OCI-LY7 (cell line): Measurements from ENCODE around the gene DNAJC5G. TPM values are rescaled to one million over a fixed set of nuclear protein-coding genes. Genes with fewer than 3 reads are reported as not detected.

Experiments
- BruUV-seq: library from RNA; stranded (reverse); fragments of 400-500 nt; replicated peaks from 2 replicates; lab custom pipeline; 2021; lab: Mats Ljungman, UMichigan
- CTCF ChIA-PET: fragments of 300-600 bp; sonication (Branson Sonifier 250); formaldehyde crosslinking; loops from one replicate; lab custom pipeline; 2022; ENCODE audit warnings: antibody characterized with exemption; ENCODE audit not compliant: unreplicated experiment; lab: Charles Lee
- POLR2A ChIA-PET: fragments of 300-600 bp; sonication (Branson Sonifier 250); formaldehyde crosslinking; loops from one replicate; lab custom pipeline; 2022; ENCODE audit warnings: antibody characterized with exemption; lab: Charles Lee
- DNase-seq: peaks from one replicate; pipeline ENCODE4 v3.0.0-alpha.2; 2015; ENCODE audit warnings: low spot score
- H2AFZ ChIP-seq: fragments of 200-600 bp; sonication (generic), shearing (Covaris generic); 2 replicates; pipeline ENCODE4 v1.6.1; 2014; ENCODE audit warnings: mild to moderate bottlenecking, antibody characterized with exemption, low read length, moderate library complexity
- H3K27ac ChIP-seq: fragments of 200-600 bp; sonication (generic); 2 replicates; pipeline ENCODE4 v1.5.1; 2014; ENCODE audit warnings: mixed run types, low read depth, mild to moderate bottlenecking, moderate library complexity, low read length, inconsistent platforms; ENCODE audit not compliant: poor library complexity, severe bottlenecking
- H3K36me3 ChIP-seq: fragments of 200-600 bp; sonication (generic); 2 replicates; pipeline ENCODE4 v1.6.1; 2014; ENCODE audit warnings: mild to moderate bottlenecking, antibody characterized with exemption, low read length, moderate library complexity, mixed read lengths; ENCODE audit not compliant: insufficient read depth
- H3K4me1 ChIP-seq: fragments of 200-600 bp; sonication (generic); 2 replicates; pipeline ENCODE4 v1.5.1; 2014; ENCODE audit warnings: mild to moderate bottlenecking, low read length; ENCODE audit not compliant: insufficient read depth, poor library complexity, severe bottlenecking
- H3K4me2 ChIP-seq: fragments of 200-600 bp; sonication (generic); 2 replicates; pipeline ENCODE4 v1.6.1; 2014; ENCODE audit warnings: mild to moderate bottlenecking, low read length
- H3K4me3 ChIP-seq: fragments of 200-600 bp; sonication (generic); 2 replicates; pipeline ENCODE4 v1.5.1; 2014; ENCODE audit warnings: mild to moderate bottlenecking, low read depth, low read length; ENCODE audit not compliant: poor library complexity, severe bottlenecking
- H3K79me2 ChIP-seq: fragments of 200-600 bp; sonication (generic); 2 replicates; pipeline ENCODE4 v1.6.1; 2016; ENCODE audit warnings: low read depth, mild to moderate bottlenecking, low read length, moderate library complexity, mixed read lengths; ENCODE audit not compliant: insufficient read depth
- H3K9me2 ChIP-seq: fragments of 200-600 bp; sonication (generic); 2 replicates; pipeline ENCODE4 v1.6.1; 2016; ENCODE audit warnings: mild to moderate bottlenecking, low read length, mixed read lengths; ENCODE audit not compliant: insufficient read depth
- H3K9me3 ChIP-seq: fragments of 200-600 bp; sonication (generic); 2 replicates; pipeline ENCODE4 v1.6.1; 2014; ENCODE audit warnings: mild to moderate bottlenecking, mixed run types, low read length, mixed read lengths
- H4K20me1 ChIP-seq: fragments of 200-600 bp; sonication (generic); 2 replicates; pipeline ENCODE4 v1.6.1; 2014; ENCODE audit warnings: mild to moderate bottlenecking, antibody characterized with exemption, low read length, moderate library complexity, mixed read lengths; ENCODE audit not compliant: insufficient read depth
- EZH2phosphoT487 ChIP-seq: fragments of 200-600 bp; sonication (generic); IDR thresholded peaks from 2 replicates; pipeline ENCODE4 v1.6.1; 2018; ENCODE audit warnings: low read depth, borderline replicate concordance, mild to moderate bottlenecking, mixed run types, antibody characterized with exemption, low read length, moderate library complexity, mixed read lengths
- intact Hi-C: fragments of 100-400 bp; cut with micrococcal nuclease; formaldehyde crosslinking; loops from one replicate; pipeline ENCODE4 v1.10.0; 2022; ENCODE audit not compliant: unreplicated experiment
- total RNA-seq, 2 experiments: library from RNA; depleted of rRNA in 1 of 2; stranded (reverse); fragments of >200 nt in 1 of 2; shearing (Covaris generic) in 1 of 2; gene quantifications; 2 replicates each; pipeline ENCODE4 v1.2.3, GENCODE V29; 2014 to 2022
- TF ChIP-seq, protein P1 (sequence below): fragments of 200-600 bp; sonication (generic); conservative IDR thresholded peaks from 2 replicates; pipeline ENCODE4 v1.5.1; 2014; ENCODE audit warnings: mild to moderate bottlenecking, antibody characterized with exemption, low read length, moderate library complexity, mixed read lengths

Gene DNAJC5G
- total RNA-seq, 2 experiments from 2014 or later, result 4.7 to 18.2 TPM

DNA sequence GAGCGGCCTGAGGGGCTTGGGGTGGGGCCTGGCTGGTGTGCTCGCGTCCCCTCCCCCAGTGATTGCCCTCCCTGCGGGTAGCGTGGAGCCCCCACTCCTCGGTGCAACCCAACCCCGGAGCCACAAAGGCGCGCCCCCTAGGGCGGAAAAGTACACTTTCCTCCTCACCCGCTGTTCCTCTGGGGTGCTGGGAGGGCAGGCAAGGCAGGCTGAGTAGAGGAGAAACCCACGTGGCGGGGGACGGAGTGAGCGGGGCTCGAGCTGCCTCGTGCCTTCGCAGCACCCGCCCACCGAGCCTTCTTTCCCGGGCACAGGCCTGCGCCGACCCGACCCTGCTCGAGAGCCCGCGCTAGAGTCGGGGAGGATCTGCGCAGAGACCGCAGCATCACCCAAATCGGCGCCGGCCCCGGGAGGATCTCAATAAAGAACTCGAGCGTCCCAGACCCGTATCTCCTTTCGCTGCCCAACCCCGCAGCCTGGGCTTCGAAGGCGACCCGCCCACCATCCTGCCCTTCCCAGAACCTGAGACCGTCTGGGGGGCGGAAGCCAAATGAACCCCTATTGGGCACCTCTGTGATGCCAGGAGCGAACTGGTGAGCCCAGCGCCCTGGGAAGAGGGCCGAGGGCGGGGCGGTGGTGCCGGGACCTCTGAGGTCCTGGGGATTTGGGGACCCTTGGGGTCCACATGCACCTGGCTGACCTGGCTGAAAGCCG lies 31.5 kb downstream of the DNAJC5G start:
- no peak for DNase-seq
- no peaks in the 10 kb centered on the region for H4K20me1 ChIP-seq
- no peak for TF ChIP-seq EZH2phosphoT487
- TF ChIP-seq, protein P1, sequence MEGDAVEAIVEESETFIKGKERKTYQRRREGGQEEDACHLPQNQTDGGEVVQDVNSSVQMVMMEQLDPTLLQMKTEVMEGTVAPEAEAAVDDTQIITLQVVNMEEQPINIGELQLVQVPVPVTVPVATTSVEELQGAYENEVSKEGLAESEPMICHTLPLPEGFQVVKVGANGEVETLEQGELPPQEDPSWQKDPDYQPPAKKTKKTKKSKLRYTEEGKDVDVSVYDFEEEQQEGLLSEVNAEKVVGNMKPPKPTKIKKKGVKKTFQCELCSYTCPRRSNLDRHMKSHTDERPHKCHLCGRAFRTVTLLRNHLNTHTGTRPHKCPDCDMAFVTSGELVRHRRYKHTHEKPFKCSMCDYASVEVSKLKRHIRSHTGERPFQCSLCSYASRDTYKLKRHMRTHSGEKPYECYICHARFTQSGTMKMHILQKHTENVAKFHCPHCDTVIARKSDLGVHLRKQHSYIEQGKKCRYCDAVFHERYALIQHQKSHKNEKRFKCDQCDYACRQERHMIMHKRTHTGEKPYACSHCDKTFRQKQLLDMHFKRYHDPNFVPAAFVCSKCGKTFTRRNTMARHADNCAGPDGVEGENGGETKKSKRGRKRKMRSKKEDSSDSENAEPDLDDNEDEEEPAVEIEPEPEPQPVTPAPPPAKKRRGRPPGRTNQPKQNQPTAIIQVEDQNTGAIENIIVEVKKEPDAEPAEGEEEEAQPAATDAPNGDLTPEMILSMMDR, result no peak
- POLR2A ChIA-PET, result no interaction called here
- no peak overlapping the region for H2AFZ ChIP-seq
- no peaks in the 10 kb centered on the region for H3K79me2 ChIP-seq
- intact Hi-C loops, result no loop called here
- H3K9me3 ChIP-seq, result no peaks in the 10 kb centered on the region
- peaks cover 14% of the 10 kb centered on the region for H3K4me1 ChIP-seq
- no peak overlapping the region for H3K4me3 ChIP-seq
- no peak overlapping the region for H3K4me2 ChIP-seq
- no TSS peak for BruUV-seq
- no peak overlapping the region for H3K27ac ChIP-seq
- H3K36me3 ChIP-seq, result peaks cover 6% of the 10 kb centered on the region
- CTCF ChIA-PET, result no interaction called here
- no peaks in the 10 kb centered on the region for H3K9me2 ChIP-seq

DNA sequence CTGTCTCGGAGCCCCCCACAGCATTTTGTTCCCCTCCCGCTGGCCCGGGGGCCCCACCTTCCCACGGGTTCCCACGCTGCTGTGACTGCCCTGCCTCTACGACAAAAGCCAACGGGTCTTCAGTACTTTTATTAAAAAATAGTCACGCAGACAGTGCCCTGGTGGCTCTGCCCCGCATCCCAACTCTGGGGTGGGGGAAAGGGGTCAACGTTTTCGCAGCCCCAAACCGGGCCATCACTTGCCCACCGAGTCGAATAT lies 32.0 kb downstream of the DNAJC5G start:
- ChIA-PET POLR2A (no interaction called here), CTCF (no interaction called here)
- no peak overlapping the region for H3K4me2 ChIP-seq
- TF ChIP-seq, protein P1, result no peak
- no peak for TF ChIP-seq EZH2phosphoT487
- no peak overlapping the region for H2AFZ ChIP-seq
- H3K36me3 ChIP-seq, result peaks cover 6% of the 10 kb centered on the region
- no peaks in the 10 kb centered on the region for H3K9me3 ChIP-seq
- H3K4me1 ChIP-seq, result peaks cover 14% of the 10 kb centered on the region
- DNase-seq, result no peak
- no peaks in the 10 kb centered on the region for H3K79me2 ChIP-seq
- H4K20me1 ChIP-seq, result no peaks in the 10 kb centered on the region
- BruUV-seq, result no TSS peak
- H3K27ac ChIP-seq, result no peak overlapping the region
- no peaks in the 10 kb centered on the region for H3K9me2 ChIP-seq
- intact Hi-C loops, result no loop called here
- no peak overlapping the region for H3K4me3 ChIP-seq

- no peak for DNase-seq
- Histone ChIP-seq H3K4me1 (peaks cover 10% of the 10 kb centered on the region), H3K36me3 (peaks cover 6% of the 10 kb centered on the region), H2AFZ (no peak overlapping the region), H3K4me2 (no peak overlapping the region), H3K9me3 (no peaks in the 10 kb centered on the region), H3K4me3 (no peak overlapping the region), H3K27ac (no peak overlapping the region), H4K20me1 (no peaks in the 10 kb centered on the region), H3K9me2 (no peaks in the 10 kb centered on the region), H3K79me2 (no peaks in the 10 kb centered on the region)
- intact Hi-C loops, result no loop called here
- BruUV-seq, result no TSS peak
- TF ChIP-seq, protein P1, result no peak
- no peak for TF ChIP-seq EZH2phosphoT487
- POLR2A ChIA-PET, result interaction anchor here (0.5 kb wide), 1 partner anchor 28 kb away, joined by 3 read pairs; no protein-coding TSS in a partner anchor
- CTCF ChIA-PET, result no interaction called here
Measured at GRCh38 chr2:27307545-27308358, 32.5 kb downstream of the DNAJC5G start.
